OCI-LY7 (cell line): ENCODE measurements around the gene RBM5. TPM values are rescaled to one million over a fixed set of nuclear protein-coding genes. Genes with fewer than 3 reads are reported as not detected.

Source experiments
- BruUV-seq: library from RNA; stranded (reverse); fragments of 400-500 nt; replicated peaks from 2 replicates; lab custom pipeline; 2021; lab: Mats Ljungman, UMichigan
- CTCF ChIA-PET: fragments of 300-600 bp; sonication (Branson Sonifier 250); formaldehyde crosslinking; loops from one replicate; lab custom pipeline; 2022; ENCODE audit warnings: antibody characterized with exemption; ENCODE audit not compliant: unreplicated experiment; lab: Charles Lee
- POLR2A ChIA-PET: fragments of 300-600 bp; sonication (Branson Sonifier 250); formaldehyde crosslinking; loops from one replicate; lab custom pipeline; 2022; ENCODE audit warnings: antibody characterized with exemption; lab: Charles Lee
- DNase-seq: peaks from one replicate; pipeline ENCODE4 v3.0.0-alpha.2; 2015; ENCODE audit warnings: low spot score
- H2AFZ ChIP-seq: fragments of 200-600 bp; sonication (generic), shearing (Covaris generic); 2 replicates; pipeline ENCODE4 v1.6.1; 2014; ENCODE audit warnings: mild to moderate bottlenecking, antibody characterized with exemption, low read length, moderate library complexity
- H3K27ac ChIP-seq: fragments of 200-600 bp; sonication (generic); 2 replicates; pipeline ENCODE4 v1.5.1; 2014; ENCODE audit warnings: mixed run types, low read depth, mild to moderate bottlenecking, moderate library complexity, low read length, inconsistent platforms; ENCODE audit not compliant: poor library complexity, severe bottlenecking
- H3K36me3 ChIP-seq: fragments of 200-600 bp; sonication (generic); 2 replicates; pipeline ENCODE4 v1.6.1; 2014; ENCODE audit warnings: mild to moderate bottlenecking, antibody characterized with exemption, low read length, moderate library complexity, mixed read lengths; ENCODE audit not compliant: insufficient read depth
- H3K4me1 ChIP-seq: fragments of 200-600 bp; sonication (generic); 2 replicates; pipeline ENCODE4 v1.5.1; 2014; ENCODE audit warnings: mild to moderate bottlenecking, low read length; ENCODE audit not compliant: insufficient read depth, poor library complexity, severe bottlenecking
- H3K4me2 ChIP-seq: fragments of 200-600 bp; sonication (generic); 2 replicates; pipeline ENCODE4 v1.6.1; 2014; ENCODE audit warnings: mild to moderate bottlenecking, low read length
- H3K4me3 ChIP-seq: fragments of 200-600 bp; sonication (generic); 2 replicates; pipeline ENCODE4 v1.5.1; 2014; ENCODE audit warnings: mild to moderate bottlenecking, low read depth, low read length; ENCODE audit not compliant: poor library complexity, severe bottlenecking
- H3K79me2 ChIP-seq: fragments of 200-600 bp; sonication (generic); 2 replicates; pipeline ENCODE4 v1.6.1; 2016; ENCODE audit warnings: low read depth, mild to moderate bottlenecking, low read length, moderate library complexity, mixed read lengths; ENCODE audit not compliant: insufficient read depth
- H3K9me2 ChIP-seq: fragments of 200-600 bp; sonication (generic); 2 replicates; pipeline ENCODE4 v1.6.1; 2016; ENCODE audit warnings: mild to moderate bottlenecking, low read length, mixed read lengths; ENCODE audit not compliant: insufficient read depth
- H3K9me3 ChIP-seq: fragments of 200-600 bp; sonication (generic); 2 replicates; pipeline ENCODE4 v1.6.1; 2014; ENCODE audit warnings: mild to moderate bottlenecking, mixed run types, low read length, mixed read lengths
- H4K20me1 ChIP-seq: fragments of 200-600 bp; sonication (generic); 2 replicates; pipeline ENCODE4 v1.6.1; 2014; ENCODE audit warnings: mild to moderate bottlenecking, antibody characterized with exemption, low read length, moderate library complexity, mixed read lengths; ENCODE audit not compliant: insufficient read depth
- EZH2phosphoT487 ChIP-seq: fragments of 200-600 bp; sonication (generic); IDR thresholded peaks from 2 replicates; pipeline ENCODE4 v1.6.1; 2018; ENCODE audit warnings: low read depth, borderline replicate concordance, mild to moderate bottlenecking, mixed run types, antibody characterized with exemption, low read length, moderate library complexity, mixed read lengths
- intact Hi-C: fragments of 100-400 bp; cut with micrococcal nuclease; formaldehyde crosslinking; loops from one replicate; pipeline ENCODE4 v1.10.0; 2022; ENCODE audit not compliant: unreplicated experiment
- total RNA-seq, 2 experiments: library from RNA; depleted of rRNA in 1 of 2; stranded (reverse); fragments of >200 nt in 1 of 2; shearing (Covaris generic) in 1 of 2; gene quantifications; 2 replicates each; pipeline ENCODE4 v1.2.3, GENCODE V29; 2014 to 2022
- TF ChIP-seq, protein P1 (sequence below): fragments of 200-600 bp; sonication (generic); conservative IDR thresholded peaks from 2 replicates; pipeline ENCODE4 v1.5.1; 2014; ENCODE audit warnings: mild to moderate bottlenecking, antibody characterized with exemption, low read length, moderate library complexity, mixed read lengths

The RBM5 gene
- total RNA-seq, 2 experiments from 2014 or later = 139 to 197 TPM

- Histone ChIP-seq H3K79me2 (no peaks in the 10 kb centered on the region), H3K4me2 (no peak overlapping the region), H3K4me1 (no peaks in the 10 kb centered on the region), H3K9me3 (no peaks in the 10 kb centered on the region), H3K36me3 (no peaks in the 10 kb centered on the region), H4K20me1 (no peaks in the 10 kb centered on the region), H2AFZ (no peak overlapping the region), H3K27ac (no peak overlapping the region), H3K4me3 (no peak overlapping the region), H3K9me2 (no peaks in the 10 kb centered on the region)
- DNase-seq = no peak
- ChIA-PET CTCF (no interaction called here), POLR2A (no interaction called here)
- no peak for TF ChIP-seq EZH2phosphoT487
- TF ChIP-seq, protein P1, sequence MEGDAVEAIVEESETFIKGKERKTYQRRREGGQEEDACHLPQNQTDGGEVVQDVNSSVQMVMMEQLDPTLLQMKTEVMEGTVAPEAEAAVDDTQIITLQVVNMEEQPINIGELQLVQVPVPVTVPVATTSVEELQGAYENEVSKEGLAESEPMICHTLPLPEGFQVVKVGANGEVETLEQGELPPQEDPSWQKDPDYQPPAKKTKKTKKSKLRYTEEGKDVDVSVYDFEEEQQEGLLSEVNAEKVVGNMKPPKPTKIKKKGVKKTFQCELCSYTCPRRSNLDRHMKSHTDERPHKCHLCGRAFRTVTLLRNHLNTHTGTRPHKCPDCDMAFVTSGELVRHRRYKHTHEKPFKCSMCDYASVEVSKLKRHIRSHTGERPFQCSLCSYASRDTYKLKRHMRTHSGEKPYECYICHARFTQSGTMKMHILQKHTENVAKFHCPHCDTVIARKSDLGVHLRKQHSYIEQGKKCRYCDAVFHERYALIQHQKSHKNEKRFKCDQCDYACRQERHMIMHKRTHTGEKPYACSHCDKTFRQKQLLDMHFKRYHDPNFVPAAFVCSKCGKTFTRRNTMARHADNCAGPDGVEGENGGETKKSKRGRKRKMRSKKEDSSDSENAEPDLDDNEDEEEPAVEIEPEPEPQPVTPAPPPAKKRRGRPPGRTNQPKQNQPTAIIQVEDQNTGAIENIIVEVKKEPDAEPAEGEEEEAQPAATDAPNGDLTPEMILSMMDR = no peak
- no TSS peak for BruUV-seq
- intact Hi-C loops = no loop called here
Observed at GRCh38 chr3:50164481-50164880, 75.8 kb downstream of the RBM5 start.

GRCh38 chr3:50164984-50165909 is 76.5 kb downstream of the RBM5 start:
- Histone ChIP-seq H3K36me3 (no peaks in the 10 kb centered on the region), H3K9me3 (no peaks in the 10 kb centered on the region), H3K9me2 (no peaks in the 10 kb centered on the region), H3K79me2 (no peaks in the 10 kb centered on the region), H3K4me3 (no peak overlapping the region), H3K4me1 (no peaks in the 10 kb centered on the region), H3K4me2 (no peak overlapping the region), H4K20me1 (no peaks in the 10 kb centered on the region), H3K27ac (no peak overlapping the region), H2AFZ (no peak overlapping the region)
- ChIA-PET CTCF (no interaction called here), POLR2A (no interaction called here)
- TF ChIP-seq, protein P1 = no peak
- TF ChIP-seq EZH2phosphoT487 = no peak
- intact Hi-C loops = no loop called here
- no peak for DNase-seq
- no TSS peak for BruUV-seq

GRCh38 chr3:50165910-50166538 is 77.3 kb downstream of the RBM5 start:
- H3K9me2 ChIP-seq = no peaks in the 10 kb centered on the region
- intact Hi-C loops = no loop called here
- no peak overlapping the region for H3K4me2 ChIP-seq
- H3K4me3 ChIP-seq = no peak overlapping the region
- no TSS peak for BruUV-seq
- H3K4me1 ChIP-seq = no peaks in the 10 kb centered on the region
- H3K36me3 ChIP-seq = no peaks in the 10 kb centered on the region
- POLR2A ChIA-PET = no interaction called here
- no peak overlapping the region for H3K27ac ChIP-seq
- CTCF ChIA-PET = no interaction called here
- H4K20me1 ChIP-seq = no peaks in the 10 kb centered on the region
- H2AFZ ChIP-seq = no peak overlapping the region
- H3K79me2 ChIP-seq = no peaks in the 10 kb centered on the region
- DNase-seq = no peak
- TF ChIP-seq EZH2phosphoT487 = no peak
- TF ChIP-seq, protein P1 = no peak
- no peaks in the 10 kb centered on the region for H3K9me3 ChIP-seq
